Measurements from ENCODE around the gene LRRK2.

The LRRK2 gene

DNA sequence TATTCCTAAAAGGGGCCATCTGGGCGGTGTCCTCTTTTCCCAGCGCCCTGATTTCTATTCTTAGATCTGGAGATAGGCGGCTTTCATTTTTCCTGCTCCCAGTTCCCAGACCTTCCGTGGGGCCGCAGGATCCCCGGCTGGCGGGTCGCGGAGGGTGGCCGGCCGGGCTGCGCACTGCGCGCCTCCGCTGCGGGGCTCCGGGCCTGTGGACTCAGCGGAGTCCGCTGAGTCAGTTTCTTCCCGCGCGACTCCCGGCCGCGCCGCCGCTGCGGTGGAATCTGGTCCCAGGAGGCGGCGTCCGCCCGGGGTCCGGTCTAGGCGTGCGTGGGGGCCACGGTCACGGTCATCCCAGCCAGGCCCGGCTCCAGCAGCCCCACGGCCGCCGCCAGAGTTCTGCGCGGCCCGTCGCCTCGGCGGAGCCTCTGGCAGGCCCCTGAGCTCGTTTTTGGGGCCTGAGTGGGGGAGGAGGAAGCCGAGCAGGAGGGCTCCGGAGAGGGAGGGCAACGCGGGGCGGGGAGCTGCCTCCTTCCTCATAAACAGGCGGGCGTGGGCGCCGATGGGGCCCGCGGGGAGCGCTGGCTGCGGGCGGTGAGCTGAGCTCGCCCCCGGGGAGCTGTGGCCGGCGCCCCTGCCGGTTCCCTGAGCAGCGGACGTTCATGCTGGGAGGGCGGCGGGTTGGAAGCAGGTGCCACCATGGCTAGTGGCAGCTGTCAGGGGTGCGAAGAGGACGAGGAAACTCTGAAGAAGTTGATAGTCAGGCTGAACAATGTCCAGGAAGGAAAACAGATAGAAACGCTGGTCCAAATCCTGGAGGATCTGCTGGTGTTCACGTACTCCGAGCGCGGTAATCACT is at the start of gene LRRK2:
Gene LRRK2 (plus strand): TSS at position 559 of the 853 bp plus-strand sequence. CDS start 135 bp downstream, at position 694.
- in situ Hi-C loops (cut with HindIII; ENCODE audit: low sequenced_read_pairs) = no loop called here
- H3K4me3 ChIP-seq (ENCODE audit: low read depth, low read length) = peak within 1 kb of the TSS; percentile 46
- peak; percentile 66 for DNase-seq (ENCODE audit: low read depth, low spot score)
- TF ChIP-seq, protein P1, sequence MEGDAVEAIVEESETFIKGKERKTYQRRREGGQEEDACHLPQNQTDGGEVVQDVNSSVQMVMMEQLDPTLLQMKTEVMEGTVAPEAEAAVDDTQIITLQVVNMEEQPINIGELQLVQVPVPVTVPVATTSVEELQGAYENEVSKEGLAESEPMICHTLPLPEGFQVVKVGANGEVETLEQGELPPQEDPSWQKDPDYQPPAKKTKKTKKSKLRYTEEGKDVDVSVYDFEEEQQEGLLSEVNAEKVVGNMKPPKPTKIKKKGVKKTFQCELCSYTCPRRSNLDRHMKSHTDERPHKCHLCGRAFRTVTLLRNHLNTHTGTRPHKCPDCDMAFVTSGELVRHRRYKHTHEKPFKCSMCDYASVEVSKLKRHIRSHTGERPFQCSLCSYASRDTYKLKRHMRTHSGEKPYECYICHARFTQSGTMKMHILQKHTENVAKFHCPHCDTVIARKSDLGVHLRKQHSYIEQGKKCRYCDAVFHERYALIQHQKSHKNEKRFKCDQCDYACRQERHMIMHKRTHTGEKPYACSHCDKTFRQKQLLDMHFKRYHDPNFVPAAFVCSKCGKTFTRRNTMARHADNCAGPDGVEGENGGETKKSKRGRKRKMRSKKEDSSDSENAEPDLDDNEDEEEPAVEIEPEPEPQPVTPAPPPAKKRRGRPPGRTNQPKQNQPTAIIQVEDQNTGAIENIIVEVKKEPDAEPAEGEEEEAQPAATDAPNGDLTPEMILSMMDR (IDR thresholded peaks at IDR 0.05; ENCODE audit: low read depth, low read length) = peak; percentile 3

- H3K4me3 ChIP-seq (ENCODE audit: low read depth, low read length) = no peak overlapping the region
- in situ Hi-C loops (cut with HindIII; ENCODE audit: low sequenced_read_pairs) = no loop called here
- TF ChIP-seq, protein P1 (IDR thresholded peaks at IDR 0.05; ENCODE audit: low read depth, low read length) = no peak
- DNase-seq (ENCODE audit: low read depth, low spot score) = no peak
Observed at GRCh38 chr12:40175045-40175444, 49.8 kb upstream of the LRRK2 start.

- in situ Hi-C loops (cut with HindIII; ENCODE audit: low sequenced_read_pairs) = no loop called here
- no peak overlapping the region for H3K4me3 ChIP-seq (ENCODE audit: low read depth, low read length)
- TF ChIP-seq, protein P1 (IDR thresholded peaks at IDR 0.05; ENCODE audit: low read depth, low read length) = no peak
Observed at GRCh38 chr12:40175489-40175888, 49.3 kb upstream of the LRRK2 start.

DNA sequence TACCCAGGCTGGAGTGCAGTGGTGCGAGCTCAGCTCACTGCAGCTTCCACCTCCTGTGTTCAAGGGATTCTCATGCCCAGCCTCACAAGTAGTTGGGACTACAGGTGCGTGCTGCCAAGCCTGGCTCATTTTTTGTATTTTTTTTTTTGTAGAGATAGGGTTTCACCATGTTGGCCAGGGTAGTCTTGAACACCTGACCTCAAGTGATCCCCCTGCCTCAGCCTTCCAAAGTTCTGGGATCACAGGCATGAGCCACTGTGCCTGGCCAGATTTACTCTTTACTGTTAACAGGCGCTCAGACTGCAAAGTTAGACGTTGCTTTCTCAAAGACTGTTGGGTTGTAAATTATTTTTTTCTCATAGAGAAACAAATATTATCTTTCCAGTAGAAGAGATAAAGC is 46.1 kb upstream of the LRRK2 start:
- no peak for DNase-seq (ENCODE audit: low read depth, low spot score)
- TF ChIP-seq, protein P1 (IDR thresholded peaks at IDR 0.05; ENCODE audit: low read depth, low read length) = no peak
- no peak overlapping the region for H3K4me3 ChIP-seq (ENCODE audit: low read depth, low read length)
- in situ Hi-C loops (cut with HindIII; ENCODE audit: low sequenced_read_pairs) = no loop called here

More at GRCh38 chr12:40175489-40175888, 49.3 kb upstream of the LRRK2 start:
- no peak for DNase-seq (ENCODE audit: low read depth, low spot score)

DNA sequence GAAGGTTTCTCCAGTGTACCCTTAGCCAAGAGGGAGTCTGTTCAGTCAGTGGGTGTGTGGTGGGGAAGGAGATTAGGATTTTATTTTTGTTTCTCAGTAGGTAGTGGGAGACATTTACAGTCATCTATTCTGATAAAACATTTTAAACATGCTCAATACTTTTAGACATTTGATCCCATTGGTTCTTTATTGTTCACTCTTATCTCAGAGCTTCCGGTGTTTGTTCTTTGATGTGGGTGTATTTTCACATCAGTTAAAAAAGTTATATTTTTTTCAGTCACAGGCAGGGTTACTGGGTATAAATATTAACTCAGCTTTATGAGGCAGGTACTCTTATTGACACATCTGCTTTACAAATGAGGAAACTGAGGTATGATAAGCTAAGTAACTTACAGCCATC is 43.3 kb upstream of the LRRK2 start:
- no peak for DNase-seq (ENCODE audit: low read depth, low spot score)
- TF ChIP-seq, protein P1 (IDR thresholded peaks at IDR 0.05; ENCODE audit: low read depth, low read length) = no peak
- in situ Hi-C loops (cut with HindIII; ENCODE audit: low sequenced_read_pairs) = no loop called here
- H3K4me3 ChIP-seq (ENCODE audit: low read depth, low read length) = no peak overlapping the region

- H3K4me3 ChIP-seq (ENCODE audit: low read depth, low read length) = no peak overlapping the region
- DNase-seq (ENCODE audit: low read depth, low spot score) = no peak
- in situ Hi-C loops (cut with HindIII; ENCODE audit: low sequenced_read_pairs) = no loop called here
- TF ChIP-seq, protein P1 (IDR thresholded peaks at IDR 0.05; ENCODE audit: low read depth, low read length) = no peak
Observed at GRCh38 chr12:40183715-40184114, 41.1 kb upstream of the LRRK2 start.
